WERI-Rb-1 (cell line): ENCODE data around the gene RGL1.

Source experiments
- DNase-seq: peaks from one replicate; pipeline ENCODE4 v3.0.0-alpha.2; 2020
- H3K27ac ChIP-seq: fragments of 250-450 bp; sonication (Bioruptor Pico); 2 replicates; pipeline ENCODE4 v1.5.1; 2020; ENCODE audit warnings: mild to moderate bottlenecking, moderate library complexity
- H3K27me3 ChIP-seq: fragments of 250-450 bp; sonication (Bioruptor Pico); 2 replicates; pipeline ENCODE4 v1.5.1; 2021; ENCODE audit warnings: mild to moderate bottlenecking, low read depth, moderate library complexity; ENCODE audit not compliant: insufficient read depth, severe bottlenecking
- H3K36me3 ChIP-seq: fragments of 250-450 bp; sonication (Bioruptor Pico); 2 replicates; pipeline ENCODE4 v1.5.1; 2020; ENCODE audit warnings: mild to moderate bottlenecking, moderate library complexity
- H3K4me3 ChIP-seq: 2 replicates; pipeline ENCODE4 v1.5.1; 2011; ENCODE audit warnings: low read depth, mild to moderate bottlenecking, control low read depth, low read length
- H3K9me3 ChIP-seq: fragments of 250-450 bp; sonication (Bioruptor Pico); 2 replicates; pipeline ENCODE4 v1.5.1; 2021; ENCODE audit warnings: mild to moderate bottlenecking, moderate library complexity; ENCODE audit not compliant: severe bottlenecking
- TF ChIP-seq, protein P1 (sequence below): IDR thresholded peaks from 2 replicates; pipeline ENCODE4 v1.5.1; 2011; ENCODE audit warnings: low read depth, mild to moderate bottlenecking, control low read depth, inconsistent platforms, low read length

The RGL1 gene

DNA sequence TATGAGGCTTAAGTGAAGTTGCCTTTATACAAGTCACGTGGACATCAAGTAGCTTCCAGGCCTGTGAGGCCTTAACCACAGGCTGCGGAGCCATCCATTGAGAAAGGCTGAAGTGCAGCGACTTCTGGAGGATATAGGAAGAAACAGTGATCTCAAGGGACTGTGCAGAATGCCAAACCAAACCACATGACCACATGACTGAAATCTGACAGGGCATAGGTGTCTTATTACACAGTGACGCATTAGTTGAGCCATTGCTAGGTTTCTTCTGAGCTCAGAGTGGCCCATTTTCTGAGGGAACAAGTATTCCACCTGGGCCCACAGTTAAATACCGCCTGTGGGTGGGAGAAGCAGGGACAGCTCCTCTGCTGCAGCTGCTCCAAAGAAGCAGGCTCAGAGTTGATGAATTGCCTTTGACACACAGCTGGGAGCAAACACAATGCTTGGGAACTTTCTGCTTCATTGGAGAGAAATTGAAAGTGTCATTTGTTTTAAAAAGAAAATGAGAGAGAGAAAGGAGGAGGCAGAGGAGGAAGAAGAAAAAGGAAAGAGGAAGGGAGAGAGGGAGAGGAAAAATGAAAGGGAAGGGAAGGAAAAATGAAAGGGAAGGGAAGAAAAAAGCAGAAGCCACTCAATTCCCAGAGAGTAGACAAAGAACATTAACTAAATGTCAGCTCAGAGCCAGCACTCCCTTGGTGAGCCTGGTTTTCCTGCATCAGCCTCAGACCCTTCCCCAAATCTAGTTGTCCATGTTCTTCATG is 138.2 kb downstream of the RGL1 start:
- Histone ChIP-seq H3K9me3 (no peaks in the 10 kb centered on the region), H3K27ac (no peak overlapping the region), H3K4me3 (no peak overlapping the region), H3K36me3 (no peaks in the 10 kb centered on the region), H3K27me3 (no peaks in the 10 kb centered on the region)
- DNase-seq = no peak
- TF ChIP-seq, protein P1, sequence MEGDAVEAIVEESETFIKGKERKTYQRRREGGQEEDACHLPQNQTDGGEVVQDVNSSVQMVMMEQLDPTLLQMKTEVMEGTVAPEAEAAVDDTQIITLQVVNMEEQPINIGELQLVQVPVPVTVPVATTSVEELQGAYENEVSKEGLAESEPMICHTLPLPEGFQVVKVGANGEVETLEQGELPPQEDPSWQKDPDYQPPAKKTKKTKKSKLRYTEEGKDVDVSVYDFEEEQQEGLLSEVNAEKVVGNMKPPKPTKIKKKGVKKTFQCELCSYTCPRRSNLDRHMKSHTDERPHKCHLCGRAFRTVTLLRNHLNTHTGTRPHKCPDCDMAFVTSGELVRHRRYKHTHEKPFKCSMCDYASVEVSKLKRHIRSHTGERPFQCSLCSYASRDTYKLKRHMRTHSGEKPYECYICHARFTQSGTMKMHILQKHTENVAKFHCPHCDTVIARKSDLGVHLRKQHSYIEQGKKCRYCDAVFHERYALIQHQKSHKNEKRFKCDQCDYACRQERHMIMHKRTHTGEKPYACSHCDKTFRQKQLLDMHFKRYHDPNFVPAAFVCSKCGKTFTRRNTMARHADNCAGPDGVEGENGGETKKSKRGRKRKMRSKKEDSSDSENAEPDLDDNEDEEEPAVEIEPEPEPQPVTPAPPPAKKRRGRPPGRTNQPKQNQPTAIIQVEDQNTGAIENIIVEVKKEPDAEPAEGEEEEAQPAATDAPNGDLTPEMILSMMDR = no peak

DNA sequence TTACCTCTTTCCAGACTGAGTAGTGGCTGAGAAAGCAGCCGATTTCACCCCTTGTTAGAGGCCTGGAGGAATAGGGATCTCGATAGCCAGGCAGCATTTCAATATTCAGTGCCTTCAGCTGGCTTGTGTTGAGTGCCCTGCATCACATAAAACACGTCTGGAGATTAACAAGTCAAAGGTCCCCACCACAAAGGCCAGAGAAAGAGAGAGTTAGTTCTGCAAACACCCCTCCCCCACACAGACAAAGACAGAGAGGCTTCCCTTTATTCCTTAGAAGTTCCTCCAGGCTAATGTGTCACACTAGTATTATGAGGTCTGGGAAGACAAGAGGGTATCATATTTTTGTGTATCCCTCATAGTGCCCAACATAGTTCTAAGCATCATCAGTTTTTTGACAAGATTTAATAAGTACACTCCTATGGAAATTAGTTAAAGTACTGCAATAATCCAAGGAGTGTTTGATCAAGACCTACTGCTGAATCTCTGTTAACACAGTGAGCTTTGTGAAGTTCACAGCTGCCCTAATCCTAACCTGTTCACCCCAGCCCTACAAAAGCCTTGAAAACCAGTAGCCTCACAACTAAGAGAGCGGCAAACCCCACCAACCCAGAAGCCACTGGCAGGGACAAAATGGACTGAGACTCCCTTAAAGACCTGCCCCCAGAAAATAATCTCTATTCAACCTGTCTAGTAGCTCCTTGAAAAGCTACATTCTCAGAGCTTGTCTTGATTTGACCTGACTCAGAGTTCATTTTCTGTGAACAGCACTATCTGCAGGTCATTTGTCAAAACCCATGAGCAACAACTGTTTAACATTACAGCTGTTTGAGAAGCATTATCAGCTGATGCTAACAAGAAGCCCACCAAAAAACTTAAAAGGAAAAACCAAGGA is 140.8 kb downstream of the RGL1 start:
- no peak for DNase-seq
- Histone ChIP-seq H3K27ac (no peak overlapping the region), H3K4me3 (no peak overlapping the region), H3K9me3 (no peaks in the 10 kb centered on the region), H3K36me3 (no peaks in the 10 kb centered on the region), H3K27me3 (no peaks in the 10 kb centered on the region)
- TF ChIP-seq, protein P1 = no peak

DNA sequence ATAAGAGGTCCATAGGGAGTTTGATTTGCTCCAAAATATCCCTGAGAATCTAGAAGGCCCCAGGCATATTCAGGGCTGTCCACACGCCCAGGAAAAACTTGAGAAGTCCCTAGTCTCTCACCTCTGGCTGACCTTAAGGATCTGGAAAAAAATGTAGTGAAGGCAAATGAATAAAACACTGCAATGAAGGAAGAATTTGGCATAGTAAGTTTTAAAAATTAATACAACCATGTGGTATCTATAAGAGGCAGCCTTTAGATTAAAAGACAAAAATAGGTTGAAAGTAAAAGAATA is 141.3 kb downstream of the RGL1 start:
- no peak for DNase-seq
- Histone ChIP-seq H3K36me3 (no peaks in the 10 kb centered on the region), H3K4me3 (no peak overlapping the region), H3K27me3 (no peaks in the 10 kb centered on the region), H3K27ac (no peak overlapping the region), H3K9me3 (no peaks in the 10 kb centered on the region)
- TF ChIP-seq, protein P1 = no peak

DNA sequence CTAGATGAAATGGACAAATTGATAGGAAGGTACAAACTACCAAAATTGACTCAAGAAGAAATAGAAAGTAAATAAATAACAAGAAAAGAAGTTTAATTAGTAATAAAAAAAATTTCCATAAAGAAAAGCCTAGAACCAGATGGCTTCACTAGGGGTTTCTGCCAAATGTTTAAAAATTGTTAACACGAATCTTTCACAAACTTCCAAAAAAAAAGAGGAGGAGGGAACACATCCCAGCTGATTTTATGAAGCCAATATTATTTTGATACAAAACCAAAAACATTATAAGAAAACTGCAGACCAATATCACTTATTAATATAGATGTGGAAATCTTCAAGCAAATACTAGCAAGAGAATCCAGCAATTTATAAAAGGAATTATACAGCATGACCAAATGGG is 143.1 kb downstream of the RGL1 start:
- H3K4me3 ChIP-seq = no peak overlapping the region
- TF ChIP-seq, protein P1 = no peak
- no peaks in the 10 kb centered on the region for H3K36me3 ChIP-seq
- no peak overlapping the region for H3K27ac ChIP-seq
- H3K9me3 ChIP-seq = no peaks in the 10 kb centered on the region
- no peak for DNase-seq
- no peaks in the 10 kb centered on the region for H3K27me3 ChIP-seq

DNA sequence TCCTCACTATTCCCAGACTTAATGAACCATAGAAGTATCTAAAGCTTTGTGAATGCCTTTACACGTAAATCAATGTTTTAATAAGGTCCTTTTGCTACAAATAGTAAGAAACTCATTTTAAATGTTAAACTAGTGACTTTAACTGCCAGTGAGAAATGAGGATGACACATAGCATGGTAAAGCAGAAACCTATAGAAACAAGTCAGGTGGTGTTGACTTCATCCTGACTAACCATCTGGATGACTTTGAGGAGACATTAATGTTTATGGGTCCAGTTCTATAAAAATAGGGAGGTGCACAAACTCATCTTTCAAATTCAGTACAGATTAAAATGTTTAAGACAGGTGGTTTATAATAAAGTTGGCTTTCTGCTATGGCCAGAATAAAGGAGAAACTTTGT is 147.2 kb downstream of the RGL1 start:
- no peaks in the 10 kb centered on the region for H3K9me3 ChIP-seq
- no peak overlapping the region for H3K27ac ChIP-seq
- TF ChIP-seq, protein P1 = no peak
- H3K36me3 ChIP-seq = no peaks in the 10 kb centered on the region
- no peak overlapping the region for H3K4me3 ChIP-seq
- no peak for DNase-seq
- H3K27me3 ChIP-seq = no peaks in the 10 kb centered on the region
